Activated T-cell treated with anti-CD3 and anti-CD28 coated beads, Interleukin-2, amount 50 U/mL, for 24 hours (primary cell): Measurements from ENCODE around the gene TIMM50.
A peak's percentile ranks its signal among the peaks of the same experiment; 100 is the strongest.
"Not testable (repeated sequence)": the region's sequence is repeated elsewhere in the genome, so short reads cannot be mapped to it uniquely, and the experiment has no call there.

Experiments
- DNase-seq: peaks from one replicate; pipeline ENCODE4 v3.0.0-alpha.2; 2020
- H3K27ac Mint-ChIP-seq: 2 replicates; pipeline ENCODE4 v1.8.0; 2020; ENCODE audit warnings: mild to moderate bottlenecking, mixed read lengths
- H3K27me3 Mint-ChIP-seq: 2 replicates; pipeline ENCODE4 v1.8.0; 2020; ENCODE audit warnings: mixed read lengths
- H3K36me3 Mint-ChIP-seq: 2 replicates; pipeline ENCODE4 v1.8.0; 2020; ENCODE audit warnings: low read depth, mixed read lengths
- H3K4me1 Mint-ChIP-seq: 2 replicates; pipeline ENCODE4 v1.8.0; 2020; ENCODE audit warnings: low read depth, mixed read lengths
- H3K4me3 Mint-ChIP-seq: 2 replicates; pipeline ENCODE4 v1.8.0; 2020; ENCODE audit warnings: mild to moderate bottlenecking, moderate library complexity, mixed read lengths
- H3K9me3 Mint-ChIP-seq: 2 replicates; pipeline ENCODE4 v1.8.0; 2020; ENCODE audit warnings: mixed read lengths

Gene TIMM50

GRCh38 chr19:39479319-39479801 lies 1.3 kb upstream of the TIMM50 start:
- H3K9me3 Mint-ChIP-seq, DNase-seq, H3K27me3 Mint-ChIP-seq: not testable (repeated sequence)
- H3K4me3 Mint-ChIP-seq: peak overlapping the region; percentile 94
- peaks cover 31% of the 10 kb centered on the region for H3K4me1 Mint-ChIP-seq
- H3K36me3 Mint-ChIP-seq: peaks cover 67% of the 10 kb centered on the region
- H3K27ac Mint-ChIP-seq: peak overlapping the region; percentile 94

- DNase-seq: no peak
- peak overlapping the region; percentile 94 for H3K27ac Mint-ChIP-seq
- no peaks in the 10 kb centered on the region for H3K9me3 Mint-ChIP-seq
- no peaks in the 10 kb centered on the region for H3K27me3 Mint-ChIP-seq
- peaks cover 32% of the 10 kb centered on the region for H3K4me1 Mint-ChIP-seq
- H3K36me3 Mint-ChIP-seq: peaks cover 67% of the 10 kb centered on the region
- peak overlapping the region; percentile 94 for H3K4me3 Mint-ChIP-seq
Measured at GRCh38 chr19:39479916-39480315, 722 bp upstream of the TIMM50 start.

GRCh38 chr19:39481229-39481545 lies 549 bp downstream of the TIMM50 start:
- H3K4me3 Mint-ChIP-seq: peak overlapping the region; percentile 94
- no peak for DNase-seq
- H3K9me3 Mint-ChIP-seq: no peaks in the 10 kb centered on the region
- peak overlapping the region; percentile 94 for H3K27ac Mint-ChIP-seq
- no peaks in the 10 kb centered on the region for H3K27me3 Mint-ChIP-seq
- H3K36me3 Mint-ChIP-seq: peaks cover 67% of the 10 kb centered on the region
- peaks cover 32% of the 10 kb centered on the region for H3K4me1 Mint-ChIP-seq

- no peaks in the 10 kb centered on the region for H3K27me3 Mint-ChIP-seq
- no peak for DNase-seq
- H3K9me3 Mint-ChIP-seq: no peaks in the 10 kb centered on the region
- H3K36me3 Mint-ChIP-seq: peaks cover 67% of the 10 kb centered on the region
- H3K4me1 Mint-ChIP-seq: peaks cover 32% of the 10 kb centered on the region
- peak overlapping the region; percentile 94 for H3K4me3 Mint-ChIP-seq
- H3K27ac Mint-ChIP-seq: peak overlapping the region; percentile 94
Measured at GRCh38 chr19:39481676-39482075, 1.0 kb downstream of the TIMM50 start.

GRCh38 chr19:39483141-39483540 lies 2.5 kb downstream of the TIMM50 start:
- Mint-ChIP-seq H3K36me3 (peaks cover 65% of the 10 kb centered on the region), H3K27ac (peak overlapping the region; percentile 65), H3K4me3 (peak overlapping the region; percentile 94), H3K27me3 (no peaks in the 10 kb centered on the region), H3K9me3 (no peaks in the 10 kb centered on the region), H3K4me1 (peaks cover 32% of the 10 kb centered on the region)
- DNase-seq: no peak

- Mint-ChIP-seq H3K27ac (peak overlapping the region; percentile 41), H3K4me1 (no peaks in the 10 kb centered on the region), H3K9me3 (no peaks in the 10 kb centered on the region), H3K36me3 (peaks cover 66% of the 10 kb centered on the region), H3K4me3 (no peak overlapping the region), H3K27me3 (no peaks in the 10 kb centered on the region)
- no peak for DNase-seq
Measured at GRCh38 chr19:39489756-39490155, 9.1 kb downstream of the TIMM50 start.

- no peaks in the 10 kb centered on the region for H3K9me3 Mint-ChIP-seq
- H3K36me3 Mint-ChIP-seq: peaks cover 42% of the 10 kb centered on the region
- no peak overlapping the region for H3K4me3 Mint-ChIP-seq
- DNase-seq: no peak
- no peak overlapping the region for H3K27ac Mint-ChIP-seq
- peaks cover 11% of the 10 kb centered on the region for H3K27me3 Mint-ChIP-seq
- H3K4me1 Mint-ChIP-seq: no peaks in the 10 kb centered on the region
Measured at GRCh38 chr19:39492225-39492624, 11.6 kb downstream of the TIMM50 start.

- Mint-ChIP-seq H3K4me3 (no peak overlapping the region), H3K27me3 (peaks cover 17% of the 10 kb centered on the region), H3K4me1 (no peaks in the 10 kb centered on the region), H3K9me3 (no peaks in the 10 kb centered on the region), H3K27ac (no peak overlapping the region), H3K36me3 (peaks cover 41% of the 10 kb centered on the region)
- DNase-seq: no peak
Measured at GRCh38 chr19:39492788-39493187, 12.2 kb downstream of the TIMM50 start.

- peaks cover 22% of the 10 kb centered on the region for H3K36me3 Mint-ChIP-seq
- H3K27ac Mint-ChIP-seq: no peak overlapping the region
- no peaks in the 10 kb centered on the region for H3K9me3 Mint-ChIP-seq
- H3K4me1 Mint-ChIP-seq: peaks cover 14% of the 10 kb centered on the region
- no peak for DNase-seq
- H3K27me3 Mint-ChIP-seq: peaks cover 33% of the 10 kb centered on the region
- H3K4me3 Mint-ChIP-seq: no peak overlapping the region
Measured at GRCh38 chr19:39494661-39495060, 14.0 kb downstream of the TIMM50 start.

- no peak for DNase-seq
- peaks cover 12% of the 10 kb centered on the region for H3K36me3 Mint-ChIP-seq
- no peaks in the 10 kb centered on the region for H3K9me3 Mint-ChIP-seq
- H3K27ac Mint-ChIP-seq: no peak overlapping the region
- H3K4me3 Mint-ChIP-seq: no peak overlapping the region
- H3K4me1 Mint-ChIP-seq: peaks cover 17% of the 10 kb centered on the region
- H3K27me3 Mint-ChIP-seq: peaks cover 45% of the 10 kb centered on the region
Measured at GRCh38 chr19:39496063-39496462, 15.4 kb downstream of the TIMM50 start.

- no peak for DNase-seq
- Mint-ChIP-seq H3K36me3 (peaks cover 2% of the 10 kb centered on the region), H3K4me3 (no peak overlapping the region), H3K27ac (no peak overlapping the region), H3K9me3 (no peaks in the 10 kb centered on the region), H3K27me3 (peaks cover 53% of the 10 kb centered on the region), H3K4me1 (peaks cover 17% of the 10 kb centered on the region)
Measured at GRCh38 chr19:39497701-39497995, 17.0 kb downstream of the TIMM50 start.

GRCh38 chr19:39497996-39498797 lies 17.6 kb downstream of the TIMM50 start:
- no peaks in the 10 kb centered on the region for H3K9me3 Mint-ChIP-seq
- H3K4me3 Mint-ChIP-seq: peak overlapping the region; percentile 32
- H3K27me3 Mint-ChIP-seq: peaks cover 57% of the 10 kb centered on the region
- no peak overlapping the region for H3K27ac Mint-ChIP-seq
- H3K4me1 Mint-ChIP-seq: peaks cover 20% of the 10 kb centered on the region
- no peaks in the 10 kb centered on the region for H3K36me3 Mint-ChIP-seq
- DNase-seq: peak; percentile 47

- Mint-ChIP-seq H3K9me3 (no peaks in the 10 kb centered on the region), H3K36me3 (no peaks in the 10 kb centered on the region), H3K27ac (no peak within 1 kb of the TSS), H3K4me3 (peak within 1 kb of the TSS; percentile 49), H3K4me1 (peaks cover 23% of the 10 kb centered on the region), H3K27me3 (peaks cover 65% of the 10 kb centered on the region)
- DNase-seq: peak; percentile 44
Measured at GRCh38 chr19:39498798-39499642, 18.4 kb downstream of the TIMM50 start, which contains the start of gene DLL3. DLL3 (plus strand) TSS chr19:39498947; CDS start chr19:39498975, 28 bp downstream.

- Mint-ChIP-seq H3K27me3 (peaks cover 74% of the 10 kb centered on the region), H3K4me1 (peaks cover 23% of the 10 kb centered on the region), H3K9me3 (no peaks in the 10 kb centered on the region), H3K36me3 (no peaks in the 10 kb centered on the region), H3K4me3 (peak overlapping the region; percentile 49), H3K27ac (no peak overlapping the region)
- DNase-seq: no peak
Measured at GRCh38 chr19:39499932-39500331, 19.3 kb downstream of the TIMM50 start.

GRCh38 chr19:39500543-39500942 lies 19.9 kb downstream of the TIMM50 start:
- H3K9me3 Mint-ChIP-seq: no peaks in the 10 kb centered on the region
- DNase-seq: no peak
- H3K4me1 Mint-ChIP-seq: peaks cover 23% of the 10 kb centered on the region
- peaks cover 80% of the 10 kb centered on the region for H3K27me3 Mint-ChIP-seq
- no peak overlapping the region for H3K4me3 Mint-ChIP-seq
- H3K36me3 Mint-ChIP-seq: no peaks in the 10 kb centered on the region
- no peak overlapping the region for H3K27ac Mint-ChIP-seq
